AG04449 (cell line): ENCODE measurements around the gene MIOS.

Experiments used
- CTCF ChIA-PET: fragments of 350-600 bp; formaldehyde crosslinking; extraction: SDS; loops from one replicate; lab custom pipeline; 2021; ENCODE audit warnings: antibody characterized with exemption; lab: Yijun Ruan, JAX
- POLR2A ChIA-PET: fragments of 400-600, 350-600 bp; formaldehyde crosslinking; extraction: SDS; loops from one replicate; lab custom pipeline; 2020; ENCODE audit warnings: antibody characterized with exemption, inconsistent platforms; lab: Yijun Ruan, JAX
- DNase-seq: peaks from one replicate; pipeline ENCODE4 v3.0.0-alpha.2; 2010; ENCODE audit warnings: low read depth, low spot score
- H3K4me3 ChIP-seq: 2 replicates; pipeline ENCODE4 v1.5.1; 2011; ENCODE audit warnings: low read depth, mild to moderate bottlenecking, control low read depth, low read length
- CTCF ChIP-seq: IDR thresholded peaks from one replicate; pipeline ENCODE4 v1.5.1; 2011; ENCODE audit warnings: mild to moderate bottlenecking, moderate library complexity, low read length, control low read depth, inconsistent platforms; ENCODE audit not compliant: insufficient read depth; ENCODE audit errors: missing control alignments

The MIOS gene

GRCh38 chr7:7524121-7524520 is 42.6 kb upstream of the MIOS start:
- POLR2A ChIA-PET = interaction anchor here (0.6 kb wide), 1 partner anchor 1029 kb away, joined by 4 read pairs; no protein-coding TSS in a partner anchor
- no peak for DNase-seq
- no peak overlapping the region for H3K4me3 ChIP-seq
- TF ChIP-seq CTCF = no peak
- CTCF ChIA-PET = interaction anchor here (0.8 to 1.4 kb wide), 3 partner anchors 11 to 99 kb away, joined by 3 to 4 read pairs (median 4); no protein-coding TSS in a partner anchor

DNA sequence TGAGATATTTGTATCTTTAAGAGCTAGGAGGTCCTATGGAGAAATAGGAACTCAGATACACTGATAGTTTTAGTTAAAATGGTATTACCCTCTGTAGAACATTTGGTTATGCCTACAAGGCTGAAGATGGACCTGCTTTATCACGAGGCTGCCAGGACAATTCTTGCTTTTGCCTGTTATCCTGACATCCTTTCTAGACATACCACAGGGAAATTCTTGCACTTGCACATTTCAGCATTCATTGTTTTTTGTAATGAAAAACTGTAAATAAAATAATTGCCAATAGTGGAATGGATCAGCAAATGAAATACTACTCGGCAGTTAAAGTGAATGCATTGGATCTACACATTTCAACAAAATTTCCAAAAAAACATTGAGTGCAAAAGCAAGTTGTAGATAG is 40.7 kb upstream of the MIOS start:
- ChIA-PET CTCF (no interaction called here), POLR2A (no interaction called here)
- no peak overlapping the region for H3K4me3 ChIP-seq
- DNase-seq = no peak
- no peak for TF ChIP-seq CTCF

- ChIA-PET POLR2A (no interaction called here), CTCF (no interaction called here)
- no peak for TF ChIP-seq CTCF
- no peak overlapping the region for H3K4me3 ChIP-seq
- DNase-seq = no peak
Observed at GRCh38 chr7:7527047-7527446, 39.6 kb upstream of the MIOS start.

DNA sequence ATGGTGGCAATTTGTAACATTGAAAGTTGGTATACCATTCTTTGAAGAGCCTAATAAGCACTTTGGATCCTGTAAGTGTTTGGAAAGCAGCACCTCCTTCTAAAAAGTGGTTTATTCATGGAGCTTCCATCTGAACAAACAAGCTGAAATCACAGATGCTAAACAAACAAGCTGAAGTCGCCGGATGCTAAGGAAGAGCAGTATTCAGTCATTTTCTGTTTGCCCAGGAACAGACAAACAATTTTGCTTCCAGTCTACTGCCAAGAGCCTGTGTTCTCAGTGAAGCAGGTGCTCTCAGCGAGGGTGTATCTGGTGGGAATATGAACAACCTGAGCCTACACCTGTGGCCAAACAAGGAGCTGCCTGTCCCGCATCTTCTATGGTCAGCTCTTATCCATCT is 37.4 kb upstream of the MIOS start:
- no peak for DNase-seq
- no peak for TF ChIP-seq CTCF
- H3K4me3 ChIP-seq = no peak overlapping the region
- POLR2A ChIA-PET = no interaction called here
- CTCF ChIA-PET = interaction anchor here (0.7 to 3.3 kb wide), 5 partner anchors 10 to 355 kb away, joined by 3 to 12 read pairs (median 4); no protein-coding TSS in a partner anchor

- POLR2A ChIA-PET = no interaction called here
- no peak for TF ChIP-seq CTCF
- no peak for DNase-seq
- CTCF ChIA-PET = interaction anchor here (11.2 kb wide), 1 partner anchor 108 kb away, joined by 230 read pairs; no protein-coding TSS in a partner anchor
- H3K4me3 ChIP-seq = no peak overlapping the region
Observed at GRCh38 chr7:7533831-7534430, 32.8 kb upstream of the MIOS start.

- TF ChIP-seq CTCF = no peak
- CTCF ChIA-PET = interaction anchor here (4.2 to 11.2 kb wide), 2 partner anchors 109 to 433 kb away, joined by 17 to 230 read pairs; no protein-coding TSS in a partner anchor
- H3K4me3 ChIP-seq = no peak within 1 kb of the TSS
- POLR2A ChIA-PET = no interaction called here
- no peak for DNase-seq
Observed at GRCh38 chr7:7535691-7536090, 31.0 kb upstream of the MIOS start, which contains the start of gene COL28A1. COL28A1 (minus strand) TSS chr7:7535873; CDS start chr7:7532875, 2,998 bp downstream.
